A549 (cell line): ENCODE measurements around the gene DOK7.

Source experiments
- CHD2 ChIP-seq: fragments of 150-350 bp; IDR thresholded peaks from 2 replicates; pipeline ENCODE4 v1.6.1; 2014; ENCODE audit warnings: low read length; ENCODE audit not compliant: partially characterized antibody
- TF ChIP-seq, protein P1 (sequence below): fragments of >200 bp; sonication (Bioruptor Twin); formaldehyde crosslinking; IDR thresholded peaks from 3 replicates; pipeline ENCODE4 v1.5.1; 2016

GRCh38 chr4:3437582-3437936 is 25.5 kb upstream of the DOK7 start:
- TF ChIP-seq, protein P1, sequence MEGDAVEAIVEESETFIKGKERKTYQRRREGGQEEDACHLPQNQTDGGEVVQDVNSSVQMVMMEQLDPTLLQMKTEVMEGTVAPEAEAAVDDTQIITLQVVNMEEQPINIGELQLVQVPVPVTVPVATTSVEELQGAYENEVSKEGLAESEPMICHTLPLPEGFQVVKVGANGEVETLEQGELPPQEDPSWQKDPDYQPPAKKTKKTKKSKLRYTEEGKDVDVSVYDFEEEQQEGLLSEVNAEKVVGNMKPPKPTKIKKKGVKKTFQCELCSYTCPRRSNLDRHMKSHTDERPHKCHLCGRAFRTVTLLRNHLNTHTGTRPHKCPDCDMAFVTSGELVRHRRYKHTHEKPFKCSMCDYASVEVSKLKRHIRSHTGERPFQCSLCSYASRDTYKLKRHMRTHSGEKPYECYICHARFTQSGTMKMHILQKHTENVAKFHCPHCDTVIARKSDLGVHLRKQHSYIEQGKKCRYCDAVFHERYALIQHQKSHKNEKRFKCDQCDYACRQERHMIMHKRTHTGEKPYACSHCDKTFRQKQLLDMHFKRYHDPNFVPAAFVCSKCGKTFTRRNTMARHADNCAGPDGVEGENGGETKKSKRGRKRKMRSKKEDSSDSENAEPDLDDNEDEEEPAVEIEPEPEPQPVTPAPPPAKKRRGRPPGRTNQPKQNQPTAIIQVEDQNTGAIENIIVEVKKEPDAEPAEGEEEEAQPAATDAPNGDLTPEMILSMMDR = no peak
- TF ChIP-seq CHD2 = no peak
